Fibroblast of lung (primary cell): ENCODE results near the gene ELAPOR2.

Experiments
- EZH2 ChIP-seq: IDR thresholded peaks from 2 replicates; pipeline ENCODE4 v1.5.1; 2012; ENCODE audit warnings: low read length, control low read depth, mild to moderate bottlenecking; ENCODE audit errors: missing control alignments
- TF ChIP-seq, protein P1 (sequence below), 2 donors: IDR thresholded peaks in 1 of 2; conservative IDR thresholded peaks in 1 of 2; 1 replicate in 1 of 2; 2 replicates in 1 of 2; pipeline ENCODE4 v1.5.1; 2011 to 2012; ENCODE audit warnings: low read length in 2 of 2, control low read depth in 1 of 2, inconsistent platforms in 1 of 2, low read depth in 1 of 2, mild to moderate bottlenecking in 1 of 2

DNA sequence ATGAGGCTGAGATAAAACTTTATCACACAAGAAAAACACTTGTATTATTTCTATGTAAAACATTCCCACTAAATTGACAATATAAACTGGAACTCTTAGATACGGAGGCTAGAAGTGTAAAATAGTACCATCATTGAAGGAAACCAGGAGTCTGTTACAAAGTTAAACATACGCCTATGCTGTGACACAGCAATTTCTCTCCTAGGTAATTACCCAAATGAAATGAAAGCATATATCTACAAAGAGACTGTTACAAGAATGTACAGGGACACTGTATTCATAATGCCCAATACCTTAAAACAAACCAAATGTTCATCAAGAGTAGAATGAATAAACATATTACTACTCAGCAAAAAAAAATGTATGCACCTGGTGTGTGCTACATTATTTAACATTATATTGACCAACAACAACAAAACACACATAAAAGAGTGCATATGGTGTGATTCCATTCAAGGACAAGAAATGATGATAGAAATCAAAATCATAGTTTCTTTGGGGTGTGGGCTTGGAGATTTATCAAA is 33.2 kb upstream of the ELAPOR2 start:
- TF ChIP-seq, protein P1, sequence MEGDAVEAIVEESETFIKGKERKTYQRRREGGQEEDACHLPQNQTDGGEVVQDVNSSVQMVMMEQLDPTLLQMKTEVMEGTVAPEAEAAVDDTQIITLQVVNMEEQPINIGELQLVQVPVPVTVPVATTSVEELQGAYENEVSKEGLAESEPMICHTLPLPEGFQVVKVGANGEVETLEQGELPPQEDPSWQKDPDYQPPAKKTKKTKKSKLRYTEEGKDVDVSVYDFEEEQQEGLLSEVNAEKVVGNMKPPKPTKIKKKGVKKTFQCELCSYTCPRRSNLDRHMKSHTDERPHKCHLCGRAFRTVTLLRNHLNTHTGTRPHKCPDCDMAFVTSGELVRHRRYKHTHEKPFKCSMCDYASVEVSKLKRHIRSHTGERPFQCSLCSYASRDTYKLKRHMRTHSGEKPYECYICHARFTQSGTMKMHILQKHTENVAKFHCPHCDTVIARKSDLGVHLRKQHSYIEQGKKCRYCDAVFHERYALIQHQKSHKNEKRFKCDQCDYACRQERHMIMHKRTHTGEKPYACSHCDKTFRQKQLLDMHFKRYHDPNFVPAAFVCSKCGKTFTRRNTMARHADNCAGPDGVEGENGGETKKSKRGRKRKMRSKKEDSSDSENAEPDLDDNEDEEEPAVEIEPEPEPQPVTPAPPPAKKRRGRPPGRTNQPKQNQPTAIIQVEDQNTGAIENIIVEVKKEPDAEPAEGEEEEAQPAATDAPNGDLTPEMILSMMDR (conservative IDR thresholded peaks at IDR 0.05 in 1 of 2, IDR thresholded peaks at IDR 0.05 in 1 of 2; ENCODE audit: low read depth in 1 of 2, low read length in 2 of 2) = no peak
- no peak for TF ChIP-seq EZH2
